Aortic smooth muscle cell (primary cell): ENCODE results near the gene CT45A3. TPM values are rescaled to one million over a fixed set of nuclear protein-coding genes. Genes with fewer than 3 reads are reported as not detected.

Experiments used
- total RNA-seq: library from RNA; depleted of rRNA; stranded (reverse); fragments of >200 nt; gene quantifications from 2 replicates; pipeline ENCODE4 v1.2.3, GENCODE V29; 2014

Gene CT45A3
- total RNA-seq = not detected in 2 replicates

DNA sequence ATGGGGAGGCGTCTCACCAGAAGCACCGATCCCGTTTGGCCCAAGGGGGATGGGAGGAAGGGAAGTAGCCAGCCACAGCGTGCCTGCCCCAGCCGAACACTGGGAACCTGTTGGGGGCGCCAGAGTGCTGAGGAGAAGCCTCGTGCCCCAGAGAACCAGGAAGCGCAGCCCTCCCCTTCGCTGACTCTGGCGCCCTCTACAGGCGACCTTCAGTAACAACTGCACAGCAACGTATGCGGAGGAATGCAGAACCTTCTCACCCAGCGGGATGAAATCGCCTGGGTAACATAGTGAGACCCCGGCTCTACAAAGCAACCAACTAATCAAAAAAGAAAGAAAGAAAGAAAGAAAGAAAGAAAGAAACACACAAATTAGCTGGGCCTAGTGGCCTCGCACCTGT, at the start of gene CT45A3:
Gene CT45A3, minus strand, starts transcription at position 101 of the 400 bp plus-strand sequence. CDS start 3,747 bp downstream, outside the sequence.

GRCh38 chrX:135802687-135803086, 34.7 kb upstream of the CT45A3 start, which contains the start of gene CT45A6:
Gene CT45A6, minus strand, starts transcription at chrX:135802787. Its CDS starts 3,794 bp downstream, at chrX:135798993.

GRCh38 chrX:135785403-135785802, 17.4 kb upstream of the CT45A3 start, which contains the start of gene CT45A5:
Gene CT45A5, minus strand, starts transcription at chrX:135785503. Its CDS starts 3,774 bp downstream, at chrX:135781729.

DNA sequence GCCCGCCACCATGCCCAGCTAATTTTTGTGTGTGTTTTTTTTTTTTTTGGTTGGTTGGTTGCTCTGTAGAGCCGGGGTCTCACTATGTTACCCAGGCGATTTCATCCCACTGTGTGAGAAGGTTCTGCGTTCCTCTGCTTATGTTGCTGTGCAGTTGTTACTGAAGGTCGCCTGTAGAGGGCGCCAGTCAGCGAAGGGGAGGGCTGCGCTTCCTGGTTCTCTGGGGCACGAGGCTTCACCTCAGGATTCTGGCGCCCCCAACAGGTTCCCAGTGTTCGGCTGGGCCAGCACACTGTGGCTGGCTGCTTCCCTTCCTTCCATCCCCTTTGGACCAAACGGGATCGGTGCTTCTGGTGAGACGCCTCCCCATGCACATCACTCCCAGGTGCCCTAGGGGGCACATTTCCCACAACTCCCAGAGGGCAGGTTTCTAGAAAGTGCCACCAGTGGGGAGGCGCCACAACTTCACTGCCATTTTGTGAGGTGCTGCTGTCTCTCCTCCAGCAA, 54.8 kb downstream of the CT45A3 start, which contains the start of gene CT45A1:
Gene CT45A1, plus strand, starts transcription at position 457 of the 507 bp plus-strand sequence. CDS start 5,302 bp downstream, outside the sequence.

Other genes with a start within 250 kb of the CT45A3 start
- 2.5 and 3.1 TPM in 2 replicates for gene INTS6L, start 247.5 kb downstream of the CT45A3 start, total RNA-seq
- not detected in 2 replicates for gene CT45A1, start 54.6 kb downstream of the CT45A3 start, total RNA-seq
- gene CT45A5, start 17.3 kb upstream of the CT45A3 start, total RNA-seq = not detected in 2 replicates
- not detected in 2 replicates for gene CT45A6, start 34.6 kb upstream of the CT45A3 start, total RNA-seq
- gene CT45A2, start 51.8 kb upstream of the CT45A3 start, total RNA-seq = not detected in 2 replicates
- not detected in 2 replicates for gene CT45A7, start 69.1 kb upstream of the CT45A3 start, total RNA-seq
- gene CT45A8, start 86.3 kb upstream of the CT45A3 start, total RNA-seq = not detected in 2 replicates
- gene CT45A9, start 103.6 kb upstream of the CT45A3 start, total RNA-seq = not detected in 2 replicates
- gene CT45A10, start 125.3 kb upstream of the CT45A3 start, total RNA-seq = not detected in 2 replicates
- not detected in 2 replicates for gene SAGE1, start 125.5 kb upstream of the CT45A3 start, total RNA-seq
- gene MMGT1, start 205.8 kb upstream of the CT45A3 start, total RNA-seq = 8.1 and 11.3 TPM in 2 replicates
- gene SLC9A6, start 217.2 kb upstream of the CT45A3 start, total RNA-seq = 22.4 and 24.3 TPM in 2 replicates